Keratinocyte (primary cell): ENCODE results near the gene SIPA1.
"Not testable (repeated sequence)": the region's sequence is repeated elsewhere in the genome, so short reads cannot be mapped to it uniquely, and the experiment has no call there.

Experiments used
- EZH2 ChIP-seq: IDR thresholded peaks from one replicate; pipeline ENCODE4 v1.6.1; 2012; ENCODE audit warnings: inconsistent platforms, mild to moderate bottlenecking, low read length, moderate library complexity
- TF ChIP-seq, protein P1 (sequence below), 3 experiments: IDR thresholded peaks in 1 of 3; conservative IDR thresholded peaks in 1 of 3; optimal IDR thresholded peaks in 1 of 3; 2 replicates in 2 of 3; 3 replicates in 1 of 3; pipeline versions ENCODE3 to v1.5.1; 2011; ENCODE audit warnings: low read length in 3 of 3, mild to moderate bottlenecking in 3 of 3, moderate library complexity in 2 of 3, control low read depth in 1 of 3, inconsistent platforms in 1 of 3; ENCODE audit not compliant: insufficient read depth in 2 of 3; ENCODE audit errors: extremely low read depth in 1 of 3

DNA sequence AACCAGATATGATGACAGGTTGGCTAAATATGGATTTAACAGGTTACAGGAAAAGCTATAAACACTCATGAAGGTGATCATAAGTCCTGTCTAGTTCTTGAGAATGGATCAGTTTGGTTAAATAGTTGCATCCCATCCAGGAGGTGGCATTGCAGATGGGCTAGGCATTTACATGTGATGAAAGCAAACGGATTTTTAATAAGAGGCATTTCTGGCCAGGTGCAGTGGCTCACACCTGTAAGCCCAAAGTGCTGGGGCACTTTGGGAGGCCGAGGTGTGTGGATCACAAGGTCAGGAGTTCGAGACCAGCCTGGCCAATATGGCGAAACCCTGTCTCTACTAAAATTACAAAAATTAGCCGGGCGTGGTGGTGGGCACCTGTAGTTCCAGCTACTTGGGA, 45.6 kb downstream of the SIPA1 start:
- TF ChIP-seq, protein P1, sequence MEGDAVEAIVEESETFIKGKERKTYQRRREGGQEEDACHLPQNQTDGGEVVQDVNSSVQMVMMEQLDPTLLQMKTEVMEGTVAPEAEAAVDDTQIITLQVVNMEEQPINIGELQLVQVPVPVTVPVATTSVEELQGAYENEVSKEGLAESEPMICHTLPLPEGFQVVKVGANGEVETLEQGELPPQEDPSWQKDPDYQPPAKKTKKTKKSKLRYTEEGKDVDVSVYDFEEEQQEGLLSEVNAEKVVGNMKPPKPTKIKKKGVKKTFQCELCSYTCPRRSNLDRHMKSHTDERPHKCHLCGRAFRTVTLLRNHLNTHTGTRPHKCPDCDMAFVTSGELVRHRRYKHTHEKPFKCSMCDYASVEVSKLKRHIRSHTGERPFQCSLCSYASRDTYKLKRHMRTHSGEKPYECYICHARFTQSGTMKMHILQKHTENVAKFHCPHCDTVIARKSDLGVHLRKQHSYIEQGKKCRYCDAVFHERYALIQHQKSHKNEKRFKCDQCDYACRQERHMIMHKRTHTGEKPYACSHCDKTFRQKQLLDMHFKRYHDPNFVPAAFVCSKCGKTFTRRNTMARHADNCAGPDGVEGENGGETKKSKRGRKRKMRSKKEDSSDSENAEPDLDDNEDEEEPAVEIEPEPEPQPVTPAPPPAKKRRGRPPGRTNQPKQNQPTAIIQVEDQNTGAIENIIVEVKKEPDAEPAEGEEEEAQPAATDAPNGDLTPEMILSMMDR (optimal IDR thresholded peaks at IDR 0.05 in 1 of 3, IDR thresholded peaks at IDR 0.05 in 1 of 3, conservative IDR thresholded peaks at IDR 0.05 in 1 of 3; ENCODE audit: extremely low read depth in 1 of 3, insufficient read depth in 2 of 3, low read length in 3 of 3) = not testable (repeated sequence)
- TF ChIP-seq EZH2 = not testable (repeated sequence)
